CD14-positive monocyte (primary cell): ENCODE results near the gene BLVRB. TPM values are rescaled to one million over a fixed set of nuclear protein-coding genes. Genes with fewer than 3 reads are reported as not detected.

Experiments
- DNase-seq, 3 donors: peaks; one replicate each; pipeline ENCODE4 v3.0.0-alpha.2; 2011 to 2022
- H2AFZ ChIP-seq: 2 replicates; pipeline ENCODE4 v1.6.0; 2012; ENCODE audit warnings: mild to moderate bottlenecking, low read depth, low read length, inconsistent platforms; ENCODE audit not compliant: insufficient read depth, poor library complexity, severe bottlenecking
- H3K27ac ChIP-seq, 2 donors: 1 replicate in 1 of 2; 2 replicates in 1 of 2; pipeline ENCODE4 v1.5.1; 2012 to 2013; ENCODE audit warnings: low read length in 2 of 2, control low read depth in 1 of 2, inconsistent platforms in 1 of 2, low read depth in 1 of 2, mild to moderate bottlenecking in 1 of 2
- H3K27me3 ChIP-seq, 2 donors: one replicate each; pipeline versions ENCODE4 v1.6.0 to v1.6.1; 2011 to 2013; ENCODE audit warnings: low read length in 2 of 2; ENCODE audit not compliant: control insufficient read depth in 2 of 2, insufficient read depth in 2 of 2
- H3K36me3 ChIP-seq, 2 donors: replicated peaks in 1 of 2; 1 replicate in 1 of 2; 2 replicates in 1 of 2; pipeline versions ENCODE4 v1.5.1 to v1.6.1; 2012 to 2013; ENCODE audit warnings: low read length in 2 of 2, control low read depth in 1 of 2, inconsistent platforms in 1 of 2, mild to moderate bottlenecking in 1 of 2; ENCODE audit not compliant: insufficient read depth in 2 of 2, control insufficient read depth in 1 of 2
- H3K4me1 ChIP-seq, 2 donors: 1 replicate in 1 of 2; 2 replicates in 1 of 2; pipeline versions ENCODE4 v1.5.1 to v1.6.1; 2012 to 2013; ENCODE audit warnings: low read length in 2 of 2, control low read depth in 1 of 2, inconsistent platforms in 1 of 2, mild to moderate bottlenecking in 1 of 2, moderate library complexity in 1 of 2; ENCODE audit not compliant: insufficient read depth in 2 of 2, control insufficient read depth in 1 of 2
- H3K4me2 ChIP-seq: replicated peaks from 2 replicates; pipeline ENCODE3; 2012; ENCODE audit warnings: low read length, moderate library complexity, mild to moderate bottlenecking; ENCODE audit not compliant: poor library complexity, severe bottlenecking; ENCODE audit errors: extremely low read depth
- H3K4me3 ChIP-seq, 3 experiments: fragments of 200-600 bp in 1 of 3; sonication (generic) in 1 of 3; replicated peaks in 1 of 3; 1 replicate in 2 of 3; 2 replicates in 1 of 3; pipeline ENCODE4 v1.5.1; 2011 to 2013; ENCODE audit warnings: low read length in 3 of 3, mild to moderate bottlenecking in 3 of 3, control low read depth in 2 of 3, low read depth in 2 of 3, inconsistent platforms in 1 of 3, moderate library complexity in 1 of 3
- H3K79me2 ChIP-seq: 2 replicates; pipeline ENCODE4 v1.6.0; 2012; ENCODE audit warnings: mild to moderate bottlenecking, control low read depth, inconsistent platforms, low read length, moderate library complexity; ENCODE audit not compliant: insufficient read depth
- H3K9ac ChIP-seq: 2 replicates; pipeline ENCODE4 v1.6.0; 2017; ENCODE audit warnings: low read length, mild to moderate bottlenecking; ENCODE audit not compliant: insufficient read depth, poor library complexity, severe bottlenecking
- H3K9me3 ChIP-seq, 2 donors: replicated peaks in 1 of 2; 1 replicate in 1 of 2; 2 replicates in 1 of 2; pipeline versions ENCODE4 v1.5.1 to v1.6.1; 2012 to 2013; ENCODE audit warnings: low read length in 2 of 2, control low read depth in 1 of 2; ENCODE audit not compliant: control insufficient read depth in 1 of 2, insufficient read depth in 1 of 2
- H4K20me1 ChIP-seq: 2 replicates; pipeline ENCODE4 v1.6.0; 2012; ENCODE audit warnings: mild to moderate bottlenecking, low read length, control low read depth, moderate library complexity; ENCODE audit not compliant: insufficient read depth
- H3K27ac Mint-ChIP-seq, 7 donors: one replicate each; pipeline ENCODE4 v1.8.0; 2020; ENCODE audit warnings: mild to moderate bottlenecking in 7 of 7, mixed read lengths in 7 of 7, moderate library complexity in 6 of 7, inconsistent platforms in 2 of 7
- H3K27me3 Mint-ChIP-seq, 3 donors: one replicate each; pipeline ENCODE4 v1.8.0; 2021 to 2022; ENCODE audit warnings: low read depth in 3 of 3, mild to moderate bottlenecking in 3 of 3, mixed read lengths in 3 of 3, moderate library complexity in 3 of 3, inconsistent platforms in 1 of 3
- H3K36me3 Mint-ChIP-seq, 2 donors: one replicate each; pipeline ENCODE4 v1.8.0; 2020; ENCODE audit warnings: mixed read lengths in 2 of 2, inconsistent platforms in 1 of 2, mild to moderate bottlenecking in 1 of 2
- H3K4me1 Mint-ChIP-seq: one replicate; pipeline ENCODE4 v1.8.0; 2020; ENCODE audit warnings: mild to moderate bottlenecking, mixed read lengths
- H3K4me3 Mint-ChIP-seq, 2 donors: one replicate each; pipeline ENCODE4 v1.8.0; 2020; ENCODE audit warnings: mild to moderate bottlenecking in 2 of 2, mixed read lengths in 2 of 2, moderate library complexity in 1 of 2
- H3K9me3 Mint-ChIP-seq, 7 donors: one replicate each; pipeline ENCODE4 v1.8.0; 2020 to 2022; ENCODE audit warnings: mixed read lengths in 7 of 7, mild to moderate bottlenecking in 6 of 7, moderate library complexity in 6 of 7, inconsistent platforms in 2 of 7
- CTCF ChIP-seq: fragments of 200-600 bp; IDR thresholded peaks from one replicate; pipeline ENCODE4 v1.8.0; 2022; ENCODE audit warnings: antibody characterized with exemption, mild to moderate bottlenecking
- WGBS: methylation state at CpG from one replicate; pipeline ENCODE4 v1.1.5; 2013; ENCODE audit warnings: missing lambda C conversion rate; ENCODE audit not compliant: insufficient coverage; 5-methylcytosine and 5-hydroxymethylcytosine counted together
- intact Hi-C, 2 donors: fragments of 100-400 bp; cut with micrococcal nuclease; formaldehyde crosslinking; loops; one replicate each; pipeline versions ENCODE4 v1.15.0 to v1.15.1; 2023
- polyA plus RNA-seq, 3 donors: library from polyadenylated mRNA; depleted of rRNA in 1 of 3; unstranded in 2 of 3; stranded (reverse) in 1 of 3; fragments of 300-500 nt in 2 of 3; fragments of >200 nt in 1 of 3; fragmentation: Illumina TruSeq in 2 of 3; gene quantifications; 1 replicate in 2 of 3; 2 replicates in 1 of 3; pipeline ENCODE4 v1.2.3, GENCODE V29; 2012 to 2021
- small RNA-seq: library from RNA; depleted of rRNA; stranded (forward); fragments of <200 nt; gene quantifications from one replicate; pipeline ENCODE3, GENCODE V24; 2012; ENCODE audit warnings: low read depth; ENCODE audit not compliant: insufficient read length

BLVRB gene
- polyA plus RNA-seq, 3 donors = 299 to 625 (median 601) TPM

- no peak overlapping the region for H3K9ac ChIP-seq
- H3K27ac ChIP-seq = no peak overlapping the region
- peaks cover 18 to 26% of the 10 kb centered on the region in 2 donors for H3K4me1 ChIP-seq
- no peaks in the 10 kb centered on the region for H3K9me3 ChIP-seq
- Mint-ChIP-seq H3K4me3 (no peak overlapping the region), H3K9me3 (peaks cover 0 to 3% (median 0%) of the 10 kb centered on the region in 7 donors), H3K27ac (no peak overlapping the region), H3K4me1 (peaks cover 27% of the 10 kb centered on the region), H3K27me3 (peaks cover 0 to 20% (median 15%) of the 10 kb centered on the region in 3 donors), H3K36me3 (peaks cover 0 to 3% of the 10 kb centered on the region in 2 donors)
- WGBS = 75% methylated on average over 2 of the region's 3 CpGs
- intact Hi-C loops = loop anchor here in 1 of 2 donors (5.0 kb wide), 1 partner anchor 53 kb away; the partner anchor contains the start of genes C19orf47 and PLD3
- H3K4me3 ChIP-seq = no peak overlapping the region
- TF ChIP-seq CTCF = no peak
- H2AFZ ChIP-seq = no peak overlapping the region
- no peak for DNase-seq
- H3K79me2 ChIP-seq = no peaks in the 10 kb centered on the region
- H3K36me3 ChIP-seq = no peaks in the 10 kb centered on the region
- H3K4me2 ChIP-seq = no peak overlapping the region
- H3K27me3 ChIP-seq = no peaks in the 10 kb centered on the region
- H4K20me1 ChIP-seq = no peaks in the 10 kb centered on the region
Observed at GRCh38 chr19:40400559-40400958, 65.0 kb downstream of the BLVRB start.

- H3K9me3 ChIP-seq = no peaks in the 10 kb centered on the region
- intact Hi-C loops = loop anchor here in 1 of 2 donors (10.0 kb wide), 1 partner anchor 94 kb away; no protein-coding TSS in a partner anchor
- no peak overlapping the region for H3K9ac ChIP-seq
- Mint-ChIP-seq H3K36me3 (peaks cover 0 to 3% of the 10 kb centered on the region in 2 donors), H3K27me3 (peaks cover 0 to 21% (median 18%) of the 10 kb centered on the region in 3 donors), H3K9me3 (peaks cover 0 to 3% (median 0%) of the 10 kb centered on the region in 7 donors), H3K4me1 (peaks cover 20% of the 10 kb centered on the region), H3K27ac (peak overlapping the region in 1 of 7 donors; percentile 27), H3K4me3 (peak overlapping the region; percentile 42 to 60)
- peak; percentile 59 to 62 (median 60) for DNase-seq
- H3K79me2 ChIP-seq = no peaks in the 10 kb centered on the region
- 39% methylated on average over 49 of the region's 49 CpGs for WGBS
- peak overlapping the region in 2 of 3 experiments; percentile 7 to 50 for H3K4me3 ChIP-seq
- no peaks in the 10 kb centered on the region for H4K20me1 ChIP-seq
- H3K4me1 ChIP-seq = peaks cover 14 to 20% of the 10 kb centered on the region in 2 donors
- H3K36me3 ChIP-seq = no peaks in the 10 kb centered on the region
- H3K27ac ChIP-seq = no peak overlapping the region
- TF ChIP-seq CTCF = no peak
- H3K4me2 ChIP-seq = peak overlapping the region; percentile 66
- H2AFZ ChIP-seq = peak overlapping the region; percentile 21
- H3K27me3 ChIP-seq = no peaks in the 10 kb centered on the region
Observed at GRCh38 chr19:40398417-40399131, 67.0 kb downstream of the BLVRB start.

Small RNA genes within 50 kb of the gene (small RNA-seq; reads per million reads assigned to genes)
- not detected for gene RF00017

Other genes starting within 250 kb of the BLVRB start
- not detected for gene TTC9B, start 247.4 kb downstream of the BLVRB start, polyA plus RNA-seq
- under 1 TPM in 1 of 3 donors, not detected in 2; 0.12 TPM for gene CCNP, start 239.1 kb downstream of the BLVRB start, polyA plus RNA-seq
- 100 to 1,000 TPM in 1 of 3 donors, 10 to 100 TPM in 2; 11.4 to 122 (median 16.3) TPM for gene AKT2, start 180.4 kb downstream of the BLVRB start, polyA plus RNA-seq
- 10 to 100 TPM in 1 of 3 donors, 1 to 10 TPM in 2; 7.6 to 10.2 (median 8.0) TPM for gene C19orf47, start 117.3 kb downstream of the BLVRB start, polyA plus RNA-seq
- gene PLD3, start 117.0 kb downstream of the BLVRB start, polyA plus RNA-seq = 100 to 1,000 TPM; 168 to 334 (median 170) TPM
- gene HIPK4, start 75.6 kb downstream of the BLVRB start, polyA plus RNA-seq = under 1 TPM in 1 of 3 donors, not detected in 2; 0.09 TPM
- gene PRX, start 52.4 kb downstream of the BLVRB start, polyA plus RNA-seq = under 1 TPM in 2 of 3 donors, not detected in 1; 0.13 to 0.76 TPM
- 10 to 100 TPM; 21.0 to 55.9 (median 21.6) TPM for gene SERTAD1, start 39.8 kb downstream of the BLVRB start, polyA plus RNA-seq
- 10 to 100 TPM; 30.4 to 57.2 (median 49.4) TPM for gene SERTAD3, start 21.4 kb downstream of the BLVRB start, polyA plus RNA-seq
- under 1 TPM in 1 of 3 donors, not detected in 2; 0.07 TPM for gene SPTBN4, start 1.3 kb upstream of the BLVRB start, polyA plus RNA-seq
- 100 to 1,000 TPM; 234 to 324 (median 284) TPM for gene SHKBP1, start 111.1 kb upstream of the BLVRB start, polyA plus RNA-seq
- 10 to 100 TPM in 1 of 3 donors, 1 to 10 TPM in 2; 3.8 to 38.7 (median 8.0) TPM for gene LTBP4, start 135.6 kb upstream of the BLVRB start, polyA plus RNA-seq
- gene NUMBL, start 224.9 kb upstream of the BLVRB start, polyA plus RNA-seq = 1 to 10 TPM in 1 of 3 donors, under 1 TPM in 2; 0.12 to 7.2 (median 0.45) TPM